Stimulated activated CD8-positive, alpha-beta memory T cell treated with anti-CD3 and anti-CD28 coated beads, Interleukin-12 subunit alpha, Interleukin-12 subunit beta, amount 100 ng/mL, for 4 hours (primary cell): ENCODE results near the gene DKK2.
"Not testable (repeated sequence)": the region's sequence is repeated elsewhere in the genome, so short reads cannot be mapped to it uniquely, and the experiment has no call there.

ENCODE experiments used
- DNase-seq: peaks from one replicate; pipeline ENCODE4 v3.0.0-alpha.2; 2020; ENCODE audit warnings: low read depth

Gene DKK2

DNA sequence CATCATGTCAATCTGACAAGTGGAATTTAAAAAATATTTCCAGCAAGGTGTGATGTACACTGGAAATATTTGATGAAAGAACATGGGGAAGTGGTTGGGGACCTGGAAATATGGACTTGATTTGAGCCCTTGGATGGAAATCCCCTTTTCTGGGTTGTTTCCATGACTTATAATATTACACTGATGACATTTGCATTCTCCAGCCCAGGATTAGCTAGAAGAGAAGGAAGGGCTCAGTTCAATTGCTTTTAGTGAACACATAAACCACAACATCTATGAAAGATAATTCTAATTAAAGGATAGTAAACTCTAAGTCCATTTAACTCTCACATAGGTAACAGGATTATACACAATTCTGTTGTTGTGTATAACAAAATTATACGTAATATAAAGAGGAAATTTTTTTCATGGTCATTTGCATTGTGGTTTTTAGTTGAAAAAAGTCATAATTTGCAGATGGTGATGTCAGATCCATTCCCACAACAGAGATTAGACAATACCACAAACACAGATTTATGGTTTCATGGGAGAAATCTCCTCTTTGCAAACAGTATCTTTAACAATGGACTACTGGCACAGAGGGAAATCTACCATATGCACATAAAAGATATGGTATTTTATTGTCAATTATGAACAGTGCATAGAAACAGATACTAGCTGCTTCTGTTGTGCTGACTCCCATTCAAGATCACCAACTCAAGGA is 126.5 kb downstream of the DKK2 start:
- no peak for DNase-seq

DNA sequence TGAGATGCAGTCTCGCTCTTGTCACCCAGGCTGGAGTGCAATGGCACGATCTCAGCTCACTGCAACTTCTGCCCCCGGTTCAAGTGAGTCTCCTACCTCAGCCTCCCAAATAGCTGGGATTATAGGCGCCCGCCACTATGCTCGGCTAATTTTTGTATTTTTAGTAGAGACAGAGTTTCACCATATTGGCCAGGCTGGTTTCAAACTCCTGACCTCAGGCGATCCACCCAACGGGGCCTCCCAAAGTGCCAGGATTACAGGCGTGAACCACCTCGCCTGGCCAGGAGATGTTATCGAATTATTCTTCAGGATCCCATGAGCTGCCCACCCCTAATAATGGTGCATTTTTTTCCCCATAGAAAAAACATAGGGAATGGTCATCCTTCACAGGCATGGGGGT is 128.1 kb downstream of the DKK2 start:
- DNase-seq: not testable (repeated sequence)

DNA sequence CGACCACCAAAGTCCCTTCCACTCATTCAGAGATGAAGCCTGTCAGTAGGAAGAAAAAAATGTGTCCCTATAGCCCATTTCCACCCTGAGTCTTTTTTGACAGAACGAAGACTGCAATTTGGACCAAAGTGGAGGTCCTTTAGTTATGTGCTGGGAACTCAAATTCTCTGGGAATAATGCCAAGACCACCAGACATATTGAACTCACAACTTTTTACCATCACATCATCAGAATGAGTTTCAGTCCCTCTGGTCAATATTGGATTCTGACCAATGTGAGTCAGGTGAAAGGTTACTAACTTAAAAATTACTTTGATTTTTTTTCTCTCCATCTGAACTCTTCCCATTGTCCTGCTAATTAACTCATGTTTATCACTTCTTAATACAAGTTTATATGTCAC is 128.9 kb downstream of the DKK2 start:
- no peak for DNase-seq

DNA sequence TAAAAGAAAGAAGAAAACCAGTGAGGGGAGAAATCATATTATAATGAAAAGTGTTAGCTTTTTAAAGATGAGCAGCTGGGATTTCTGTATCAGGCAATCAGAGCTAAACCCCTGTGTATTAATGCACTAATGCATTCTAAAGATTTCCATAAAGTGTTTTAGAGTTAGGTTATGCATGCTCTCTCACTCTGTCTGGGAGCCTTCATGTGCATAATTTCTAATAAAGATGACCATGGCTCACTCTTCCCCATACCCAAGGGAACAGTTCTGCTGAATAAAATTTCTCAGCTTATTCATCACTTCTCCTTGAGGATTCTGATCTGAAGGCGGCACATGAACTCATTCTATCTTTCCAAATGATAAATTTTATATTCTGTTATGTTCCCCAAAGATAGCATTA is 129.4 kb downstream of the DKK2 start:
- no peak for DNase-seq

DNA sequence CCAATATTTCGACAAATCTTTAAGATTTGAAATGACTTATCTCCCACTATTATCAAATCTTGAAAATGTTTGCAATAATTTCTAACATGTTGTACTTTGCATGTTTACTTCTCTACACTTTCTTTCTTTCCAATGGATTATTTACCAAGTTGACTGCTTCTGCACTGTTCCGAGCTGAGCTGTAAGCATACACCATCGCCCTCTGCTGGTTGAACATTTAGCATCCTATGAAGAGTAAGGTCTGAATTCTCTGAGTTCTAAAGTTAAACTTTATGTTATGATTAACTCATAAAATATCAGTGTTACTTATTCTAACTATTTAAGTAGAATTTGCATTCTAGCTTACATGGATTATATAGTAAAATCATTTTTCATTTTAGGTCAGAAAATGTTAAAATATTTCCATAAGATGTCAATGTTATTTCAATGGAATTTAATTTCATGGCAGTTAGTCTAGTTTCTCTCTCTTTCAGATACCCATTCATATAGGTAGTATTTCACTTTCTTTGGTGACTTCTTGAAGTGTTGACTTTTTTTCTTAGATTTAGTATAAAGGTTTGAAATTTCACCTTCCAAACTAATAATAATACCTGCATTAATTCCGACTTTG is 137.4 kb downstream of the DKK2 start:
- no peak for DNase-seq

DNA sequence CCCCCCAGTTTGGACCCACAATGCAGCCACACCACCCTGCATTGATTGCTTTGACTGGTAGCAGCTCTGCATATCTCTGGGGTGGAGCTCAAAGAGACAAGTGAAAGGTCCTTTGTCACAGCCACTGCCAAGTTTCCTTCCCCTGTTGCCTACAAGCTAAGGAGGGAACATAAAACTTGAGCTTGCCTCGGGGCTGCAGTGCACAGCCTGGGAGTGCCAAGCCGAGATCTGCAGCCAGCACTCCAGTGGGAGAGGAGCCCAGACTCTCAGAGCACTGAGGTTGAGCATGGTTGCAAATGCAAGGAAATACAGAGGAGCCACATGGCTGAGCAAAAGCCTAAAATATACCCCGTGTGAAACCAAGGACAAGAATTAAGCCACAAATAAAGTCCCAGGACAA is 142.2 kb downstream of the DKK2 start:
- DNase-seq: no peak

DNA sequence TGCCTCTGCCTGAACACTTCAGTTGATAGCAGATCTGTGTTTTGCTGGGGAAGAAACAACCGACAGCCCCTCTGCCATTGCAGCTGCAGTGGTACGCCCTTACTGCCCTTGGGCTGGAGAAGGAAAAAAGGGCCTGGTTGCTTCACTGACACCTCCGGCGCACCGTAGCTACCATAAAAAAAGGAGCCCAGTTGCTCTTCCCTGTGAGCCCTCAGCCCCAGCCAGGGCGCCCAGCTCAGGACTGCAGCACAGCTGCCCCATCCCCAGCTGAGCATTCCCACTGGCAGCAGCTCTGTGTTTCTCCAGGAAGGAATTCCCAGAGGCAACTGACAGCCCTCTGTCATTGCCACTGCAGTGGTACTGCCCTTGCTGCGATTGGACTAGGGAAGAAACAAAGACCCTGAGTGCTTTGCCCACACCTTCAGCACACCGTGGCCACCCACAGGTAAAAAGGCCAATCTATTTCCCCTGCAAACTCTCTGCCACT is 142.7 kb downstream of the DKK2 start:
- no peak for DNase-seq

DNA sequence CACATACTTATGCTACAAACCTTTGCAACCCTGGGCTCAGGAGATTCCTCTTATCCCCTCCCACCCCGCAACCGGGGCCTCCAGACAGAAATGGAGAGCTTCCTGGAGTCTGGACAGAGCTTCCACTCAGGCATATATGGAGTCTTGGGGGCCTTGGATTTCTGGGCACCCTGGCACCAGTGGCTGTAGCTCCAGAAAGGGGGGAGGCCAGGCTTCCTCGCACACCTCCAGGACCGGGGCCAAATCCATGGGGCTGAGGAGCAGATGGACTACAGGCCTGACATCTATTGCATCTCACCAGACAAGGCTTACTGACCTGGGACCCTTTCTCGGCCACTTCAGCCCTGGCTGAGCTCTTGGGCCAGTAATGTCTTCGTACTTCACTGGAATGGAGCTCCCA is 143.3 kb downstream of the DKK2 start:
- no peak for DNase-seq

DNA sequence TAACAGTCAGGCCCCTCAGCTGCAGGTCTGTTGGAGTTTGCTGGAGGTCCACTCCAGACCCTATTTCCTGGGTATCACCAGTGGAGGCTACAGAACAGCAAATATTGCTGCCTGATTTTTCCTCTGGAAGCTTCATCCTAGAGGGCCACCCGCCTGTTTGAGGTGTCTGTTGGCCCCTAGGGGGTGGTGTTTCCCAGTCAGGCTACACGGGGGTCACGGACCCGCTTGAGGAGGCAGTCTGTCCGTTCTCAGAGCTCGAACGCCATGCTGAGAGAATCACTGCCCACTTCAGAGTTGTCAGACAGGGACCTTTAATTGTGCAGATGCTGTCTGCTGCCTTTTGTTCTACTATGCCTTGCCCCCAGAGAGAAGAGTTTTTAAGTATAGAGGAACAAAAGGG is 160.8 kb downstream of the DKK2 start:
- no peak for DNase-seq
